ENCODE results near the gene HERC4.

GRCh38 chr10:67935223-67935622, 139.9 kb downstream of the HERC4 start:
- no peak for TF ChIP-seq CTCF (conservative IDR thresholded peaks at IDR 0.05; ENCODE audit: low read depth, low read length)
- TF ChIP-seq EZH2 (IDR thresholded peaks at IDR 0.05; ENCODE audit: low read length, unreplicated experiment), result no peak

Data from PC-3 (cell line).